ENCODE data around the gene GCN1.

GCN1 gene

GRCh38 chr12:120101617-120102016 is 92.9 kb downstream of the GCN1 start:
- POLR2A ChIA-PET (ENCODE audit: low non-redundant PET), result no interaction called here
- H3K27ac ChIP-seq, result peak overlapping the region; percentile 39
- CTCF ChIA-PET, result interaction anchor here (0.6 kb wide), 1 partner anchor 945 kb away, joined by 3 read pairs; no protein-coding TSS in a partner anchor
- no peak for DNase-seq (ENCODE audit: low spot score)
- TF ChIP-seq, protein P1, sequence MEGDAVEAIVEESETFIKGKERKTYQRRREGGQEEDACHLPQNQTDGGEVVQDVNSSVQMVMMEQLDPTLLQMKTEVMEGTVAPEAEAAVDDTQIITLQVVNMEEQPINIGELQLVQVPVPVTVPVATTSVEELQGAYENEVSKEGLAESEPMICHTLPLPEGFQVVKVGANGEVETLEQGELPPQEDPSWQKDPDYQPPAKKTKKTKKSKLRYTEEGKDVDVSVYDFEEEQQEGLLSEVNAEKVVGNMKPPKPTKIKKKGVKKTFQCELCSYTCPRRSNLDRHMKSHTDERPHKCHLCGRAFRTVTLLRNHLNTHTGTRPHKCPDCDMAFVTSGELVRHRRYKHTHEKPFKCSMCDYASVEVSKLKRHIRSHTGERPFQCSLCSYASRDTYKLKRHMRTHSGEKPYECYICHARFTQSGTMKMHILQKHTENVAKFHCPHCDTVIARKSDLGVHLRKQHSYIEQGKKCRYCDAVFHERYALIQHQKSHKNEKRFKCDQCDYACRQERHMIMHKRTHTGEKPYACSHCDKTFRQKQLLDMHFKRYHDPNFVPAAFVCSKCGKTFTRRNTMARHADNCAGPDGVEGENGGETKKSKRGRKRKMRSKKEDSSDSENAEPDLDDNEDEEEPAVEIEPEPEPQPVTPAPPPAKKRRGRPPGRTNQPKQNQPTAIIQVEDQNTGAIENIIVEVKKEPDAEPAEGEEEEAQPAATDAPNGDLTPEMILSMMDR (conservative IDR thresholded peaks at IDR 0.05; ENCODE audit: low read depth), result no peak

GRCh38 chr12:120101182-120101581 is 93.3 kb downstream of the GCN1 start:
- TF ChIP-seq, protein P1 (conservative IDR thresholded peaks at IDR 0.05; ENCODE audit: low read depth), result no peak
- H3K27ac ChIP-seq, result peak overlapping the region; percentile 39
- ChIA-PET POLR2A (ENCODE audit: low non-redundant PET) (no interaction called here), CTCF (no interaction called here)
- DNase-seq (ENCODE audit: low spot score), result no peak

- peak overlapping the region; percentile 39 for H3K27ac ChIP-seq
- ChIA-PET POLR2A (ENCODE audit: low non-redundant PET) (interaction anchor here (0.6 to 1.1 kb wide), 2 partner anchors 16 to 111 kb away, joined by 3 to 4 read pairs; partner anchors contain the start of gene RAB35), CTCF (no interaction called here)
Measured at GRCh38 chr12:120100630-120101029, 93.9 kb downstream of the GCN1 start.

DNA sequence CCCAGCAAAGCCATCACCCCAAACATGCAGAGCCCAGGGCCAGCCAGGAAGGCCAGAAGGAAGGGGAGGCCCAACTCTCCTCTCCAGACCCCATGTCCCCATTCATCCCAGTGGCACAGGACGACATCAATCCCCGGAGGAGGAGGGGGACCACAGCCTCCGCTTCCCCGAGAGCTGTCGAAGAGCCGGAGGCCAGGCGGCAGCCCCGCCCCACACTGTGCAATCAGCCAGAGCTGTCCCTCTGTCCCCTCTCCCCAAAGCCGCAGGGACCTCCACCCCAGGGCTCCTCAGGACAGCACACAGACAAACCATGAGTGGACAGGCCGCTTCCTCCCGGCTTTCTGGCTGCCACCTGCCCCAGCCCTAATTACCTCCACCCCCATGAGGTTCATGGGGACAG is 94.8 kb downstream of the GCN1 start:
- DNase-seq (ENCODE audit: low spot score), result no peak
- POLR2A ChIA-PET (ENCODE audit: low non-redundant PET), result interaction anchor here (0.6 to 1.1 kb wide), 3 partner anchors 12 to 110 kb away, joined by 3 to 4 read pairs (median 3); partner anchors contain the start of gene RAB35
- H3K27ac ChIP-seq, result peak overlapping the region; percentile 39
- CTCF ChIA-PET, result interaction anchor here (0.6 kb wide), 1 partner anchor 15 kb away, joined by 6 read pairs; no protein-coding TSS in a partner anchor
- TF ChIP-seq, protein P1 (conservative IDR thresholded peaks at IDR 0.05; ENCODE audit: low read depth), result no peak

More at GRCh38 chr12:120100630-120101029, 93.9 kb downstream of the GCN1 start:
- TF ChIP-seq, protein P1 (conservative IDR thresholded peaks at IDR 0.05; ENCODE audit: low read depth), result no peak
- no peak for DNase-seq (ENCODE audit: low spot score)

- ChIA-PET CTCF (interaction anchor here (0.6 kb wide), 1 partner anchor 16 kb away, joined by 6 read pairs; no protein-coding TSS in a partner anchor), POLR2A (ENCODE audit: low non-redundant PET) (no interaction called here)
- DNase-seq (ENCODE audit: low spot score), result no peak
- H3K27ac ChIP-seq, result peak overlapping the region; percentile 39
- TF ChIP-seq, protein P1 (conservative IDR thresholded peaks at IDR 0.05; ENCODE audit: low read depth), result no peak
Measured at GRCh38 chr12:120098756-120099470, 95.6 kb downstream of the GCN1 start.

- CTCF ChIA-PET, result no interaction called here
Measured at GRCh38 chr12:120096671-120097202, 97.8 kb downstream of the GCN1 start.

More at GRCh38 chr12:120096671-120097202, 97.8 kb downstream of the GCN1 start:
- TF ChIP-seq, protein P1 (conservative IDR thresholded peaks at IDR 0.05; ENCODE audit: low read depth), result no peak
- POLR2A ChIA-PET (ENCODE audit: low non-redundant PET), result no interaction called here
- peak overlapping the region; percentile 43 for H3K27ac ChIP-seq
- DNase-seq (ENCODE audit: low spot score), result no peak
